NCI-H460 (cell line): Measurements from ENCODE around the gene SYMPK. TPM values are rescaled to one million over a fixed set of nuclear protein-coding genes. Genes with fewer than 3 reads are reported as not detected.
A peak's percentile ranks its signal among the peaks of the same experiment; 100 is the strongest.
"Not testable (repeated sequence)": the region's sequence is repeated elsewhere in the genome, so short reads cannot be mapped to it uniquely, and the experiment has no call there.

Experiments
- DNase-seq: peaks from one replicate; pipeline ENCODE4 v3.0.0-alpha.2; 2016; ENCODE audit warnings: low read depth; ENCODE audit errors: extremely low read depth
- total RNA-seq: library from RNA; depleted of rRNA; stranded (reverse); fragments of >200 nt; shearing (Covaris generic); gene quantifications from 2 replicates; pipeline ENCODE4 v1.2.3, GENCODE V29; 2014

The SYMPK gene
- total RNA-seq, 1 experiment from 2014 or later = 26.6 TPM

DNA sequence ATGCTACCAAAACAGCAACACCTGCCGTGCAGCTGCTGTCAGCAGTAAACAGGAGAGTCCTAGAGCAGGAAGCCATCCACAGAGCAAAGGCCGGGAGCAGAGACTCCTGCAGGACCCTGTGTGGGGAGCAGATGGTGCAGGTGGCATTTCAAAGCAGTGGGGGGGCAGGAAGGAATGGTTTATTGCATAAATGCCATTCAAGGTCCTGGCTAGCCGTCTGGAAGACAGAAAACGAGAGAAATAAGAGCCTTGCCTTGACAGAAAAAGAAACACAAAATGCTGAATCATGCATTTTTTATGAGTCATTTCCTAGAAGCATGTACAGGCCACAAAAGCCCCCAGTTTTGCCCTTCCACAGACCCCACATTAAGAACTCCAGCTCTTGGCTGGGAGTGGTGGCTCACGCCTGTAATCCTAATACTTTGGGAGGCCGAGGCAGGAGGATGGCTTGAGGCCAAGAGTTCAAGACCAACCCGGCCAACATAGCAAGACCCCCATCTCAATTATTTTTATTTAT lies 53.2 kb downstream of the SYMPK start:
- DNase-seq = no peak

DNA sequence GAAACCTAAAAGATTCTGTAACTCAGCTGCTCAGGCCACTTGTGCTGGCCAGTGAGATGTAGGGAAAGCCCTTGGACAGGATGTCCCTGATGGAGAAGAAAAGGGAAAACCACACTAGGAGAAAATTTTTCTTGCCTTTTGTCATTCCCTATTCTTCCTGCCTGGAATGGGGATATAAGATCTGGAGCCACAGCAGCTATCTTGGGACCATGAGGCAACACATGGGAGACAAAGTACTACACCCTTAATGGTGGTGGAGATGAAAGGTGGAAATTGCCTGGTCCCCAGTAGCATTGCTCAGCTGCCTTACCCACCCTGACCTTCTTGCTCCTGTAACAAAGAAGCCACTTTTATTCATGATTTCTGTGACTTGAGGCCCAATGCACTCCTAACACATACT lies 57.2 kb downstream of the SYMPK start:
- DNase-seq = no peak

DNA sequence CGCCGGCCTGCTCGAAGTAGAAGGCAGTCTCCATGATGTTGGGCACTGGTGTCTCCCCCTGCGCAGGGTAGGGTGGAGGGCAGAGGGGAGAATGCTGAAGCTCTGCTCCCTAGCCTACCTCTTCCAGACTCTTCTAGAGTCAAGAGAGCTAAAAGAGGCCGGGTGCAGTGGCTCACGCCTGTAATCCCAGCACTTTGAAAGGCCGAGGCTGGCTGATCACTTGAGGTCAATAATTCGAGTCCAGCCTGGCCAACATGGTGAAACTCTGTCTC lies 58.1 kb downstream of the SYMPK start:
- DNase-seq = no peak

DNA sequence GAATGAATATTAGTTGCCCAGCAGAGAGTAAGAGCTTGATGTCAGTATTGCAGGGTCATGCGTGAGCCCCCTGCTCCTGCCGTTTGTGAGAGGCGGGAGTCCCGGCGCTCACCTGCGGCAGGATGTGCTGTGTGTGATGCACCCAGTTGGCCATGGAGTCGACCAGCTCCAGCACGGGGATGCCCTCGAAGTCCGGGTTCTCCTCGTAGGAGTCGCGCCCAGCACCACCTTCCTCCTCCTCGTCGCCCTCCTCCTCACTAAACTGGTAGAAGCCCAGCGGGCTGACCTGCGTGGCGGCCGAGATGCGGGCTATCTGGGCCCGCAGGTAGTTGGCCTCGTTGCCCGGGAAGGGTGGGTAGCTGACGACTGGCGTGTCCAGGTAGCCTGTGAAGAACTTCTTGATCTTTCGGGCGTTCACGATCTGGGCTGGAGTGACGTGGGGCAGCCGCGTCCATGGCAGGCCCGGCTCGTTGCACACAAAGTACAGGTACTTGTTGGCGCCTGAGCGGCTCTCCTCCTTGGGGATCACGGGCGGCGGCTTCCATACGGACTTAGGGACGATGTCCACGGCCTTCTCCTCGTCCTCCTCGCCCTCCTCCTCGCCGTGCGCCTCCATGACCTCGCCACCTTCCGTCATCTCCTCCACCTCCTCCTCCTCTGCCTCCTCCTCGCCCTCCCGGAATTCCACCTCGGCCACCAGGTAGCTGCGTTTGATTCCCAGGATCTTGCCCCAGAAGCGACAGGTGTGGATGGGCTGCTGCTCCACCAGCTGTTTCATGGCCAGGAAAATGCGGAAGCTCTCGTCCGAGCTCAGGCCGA lies 58.6 kb downstream of the SYMPK start:
- no peak for DNase-seq

DNA sequence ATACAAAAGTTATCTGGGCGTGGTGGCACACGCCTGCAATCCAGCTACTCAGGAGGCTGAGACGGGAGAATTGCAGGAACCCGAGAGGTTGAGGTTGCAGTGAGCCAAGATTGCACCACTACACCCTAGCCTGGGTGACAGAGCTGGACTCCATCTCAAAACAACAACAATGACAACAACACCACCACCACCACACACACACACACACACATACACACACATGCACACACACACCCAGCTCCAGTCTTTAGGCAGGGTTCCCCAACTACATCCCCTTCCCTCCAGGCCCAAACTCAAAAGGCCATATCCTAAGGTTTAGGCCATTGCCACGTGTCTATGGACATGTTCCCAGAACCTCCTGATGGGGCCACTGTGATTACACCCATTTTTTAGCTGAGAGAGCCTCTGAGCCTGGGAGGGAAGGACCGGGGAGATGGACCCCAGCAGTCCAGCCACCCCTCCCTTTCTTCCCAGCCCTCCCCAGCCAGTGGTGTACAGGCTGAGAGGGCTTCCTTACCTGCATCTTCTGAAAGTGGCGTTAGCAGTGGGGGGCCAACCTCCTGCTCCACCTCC lies 61.3 kb downstream of the SYMPK start:
- DNase-seq = no peak

DNA sequence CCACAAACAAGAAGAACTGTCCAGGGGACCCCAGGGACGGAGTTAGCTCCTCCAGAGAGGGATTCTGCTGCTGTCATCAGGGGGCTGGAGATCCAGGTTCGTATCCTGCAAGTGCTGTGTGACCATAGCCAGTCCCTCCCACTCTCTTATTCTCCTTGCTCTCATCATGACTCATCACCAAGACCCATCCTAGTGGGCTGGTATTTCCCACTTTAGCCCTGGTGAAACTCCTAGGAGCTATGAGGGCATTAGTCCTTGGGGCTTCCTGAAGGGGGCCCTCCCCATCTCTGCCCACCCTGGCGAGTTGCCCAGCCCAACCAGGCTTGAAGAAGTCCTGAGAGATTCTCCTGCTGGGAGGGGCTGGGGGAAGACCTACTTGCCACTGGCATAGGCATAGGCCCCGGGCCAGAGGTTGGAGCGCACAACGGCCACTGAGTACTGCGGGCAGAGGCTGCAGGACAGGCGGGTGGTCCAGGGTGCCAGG lies 62.8 kb downstream of the SYMPK start:
- no peak for DNase-seq

DNA sequence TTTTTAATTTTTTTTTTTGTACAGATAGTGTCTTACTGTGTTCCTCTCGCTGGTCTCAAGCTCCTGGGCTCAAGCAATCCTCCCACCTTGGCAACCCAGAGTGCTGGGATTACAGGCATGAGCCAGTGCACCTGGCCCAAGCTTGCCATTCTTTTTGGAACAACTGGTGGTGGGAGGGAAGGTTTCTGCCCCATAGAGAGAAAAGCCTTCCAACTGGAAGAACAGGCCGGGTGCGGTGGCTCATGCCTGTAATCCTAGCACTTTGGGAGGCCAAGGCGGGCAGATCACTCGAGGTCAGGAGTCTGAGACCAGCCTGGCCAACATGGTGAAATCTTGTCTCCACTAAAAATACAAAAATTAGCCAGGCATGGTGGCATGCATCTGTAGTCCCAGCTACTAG lies 63.4 kb downstream of the SYMPK start:
- not testable (repeated sequence) for DNase-seq

DNA sequence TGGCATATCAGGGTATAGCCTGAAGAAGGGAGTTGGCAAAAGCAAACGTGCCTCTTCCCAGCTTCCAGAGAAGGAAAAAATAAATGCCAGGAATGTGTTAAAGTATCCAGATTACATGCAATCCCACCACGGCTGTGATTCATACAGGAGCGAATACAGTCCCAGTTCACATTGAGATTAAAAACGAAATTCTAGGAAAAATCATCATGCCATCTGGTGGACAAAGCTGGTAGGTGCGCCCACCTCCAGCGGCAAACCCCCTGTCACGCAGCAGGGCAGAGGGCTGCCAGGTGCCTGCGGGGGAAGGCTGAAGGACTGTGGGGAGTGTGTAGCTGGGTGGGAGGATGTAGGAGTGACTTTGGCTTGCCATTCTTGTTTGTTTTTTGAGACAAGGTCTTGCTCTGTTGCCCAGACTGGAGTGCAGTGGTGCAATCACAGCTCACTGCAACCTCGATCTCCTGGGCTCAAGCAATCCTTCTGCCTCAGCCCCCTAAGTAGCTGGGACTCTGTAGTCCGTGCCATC lies 63.9 kb downstream of the SYMPK start:
- peak; percentile 17 for DNase-seq

DNA sequence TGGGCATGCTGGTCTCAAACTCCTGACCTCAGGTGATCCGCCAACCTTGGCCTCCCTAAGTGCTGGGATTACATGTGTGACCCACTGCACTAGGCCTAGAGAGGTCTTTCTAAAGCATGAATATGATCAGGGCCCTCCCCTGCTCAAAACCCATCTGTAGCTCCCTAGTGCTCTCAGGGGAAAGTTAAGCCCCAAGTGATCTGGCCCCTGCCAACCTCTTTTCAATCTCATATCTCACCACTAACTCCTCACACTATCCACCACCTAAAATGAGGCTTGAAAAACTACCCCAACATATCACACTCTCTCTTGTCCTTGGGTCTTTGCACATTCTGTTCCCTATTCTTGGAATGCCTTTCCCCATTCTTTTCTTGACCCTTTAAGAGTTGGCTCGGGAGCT lies 68.3 kb downstream of the SYMPK start:
- DNase-seq = no peak

DNA sequence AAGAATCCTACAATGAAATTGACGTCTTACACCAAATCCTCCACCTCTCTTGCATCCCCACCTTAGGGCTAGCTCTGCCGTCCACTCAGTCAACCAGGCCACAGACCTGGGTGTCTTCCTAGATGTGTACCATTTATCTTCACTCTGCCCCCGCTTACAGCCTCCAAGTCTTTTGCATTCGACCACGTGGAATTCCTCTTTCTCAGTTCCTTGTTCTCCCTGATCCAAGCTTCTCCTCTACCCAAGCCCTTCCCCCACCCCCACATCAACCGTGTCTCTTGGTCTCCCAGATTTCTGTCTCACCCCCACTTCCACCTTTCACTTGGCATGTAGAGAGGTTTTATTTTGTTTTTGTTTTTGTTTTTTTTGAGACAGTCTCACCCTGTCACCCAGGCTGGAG lies 69.1 kb downstream of the SYMPK start:
- no peak for DNase-seq

DNA sequence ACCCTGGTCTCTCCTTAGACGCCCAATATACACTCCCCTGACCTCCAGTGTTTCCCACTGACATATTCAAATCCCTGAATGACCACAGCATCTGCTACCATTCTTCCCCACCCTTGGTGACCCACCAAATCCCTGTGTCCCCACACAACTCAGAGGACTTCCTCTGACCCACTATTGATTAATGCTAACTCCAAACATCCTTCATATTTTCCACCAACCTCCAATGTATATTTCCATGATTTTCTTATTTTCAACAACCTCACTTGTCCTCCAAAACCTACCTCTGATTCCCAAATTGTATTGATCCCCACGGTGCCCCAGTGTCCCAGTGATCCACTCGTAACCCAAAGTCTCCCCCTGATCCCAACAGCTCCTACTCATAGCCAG lies 69.8 kb downstream of the SYMPK start:
- DNase-seq = no peak

DNA sequence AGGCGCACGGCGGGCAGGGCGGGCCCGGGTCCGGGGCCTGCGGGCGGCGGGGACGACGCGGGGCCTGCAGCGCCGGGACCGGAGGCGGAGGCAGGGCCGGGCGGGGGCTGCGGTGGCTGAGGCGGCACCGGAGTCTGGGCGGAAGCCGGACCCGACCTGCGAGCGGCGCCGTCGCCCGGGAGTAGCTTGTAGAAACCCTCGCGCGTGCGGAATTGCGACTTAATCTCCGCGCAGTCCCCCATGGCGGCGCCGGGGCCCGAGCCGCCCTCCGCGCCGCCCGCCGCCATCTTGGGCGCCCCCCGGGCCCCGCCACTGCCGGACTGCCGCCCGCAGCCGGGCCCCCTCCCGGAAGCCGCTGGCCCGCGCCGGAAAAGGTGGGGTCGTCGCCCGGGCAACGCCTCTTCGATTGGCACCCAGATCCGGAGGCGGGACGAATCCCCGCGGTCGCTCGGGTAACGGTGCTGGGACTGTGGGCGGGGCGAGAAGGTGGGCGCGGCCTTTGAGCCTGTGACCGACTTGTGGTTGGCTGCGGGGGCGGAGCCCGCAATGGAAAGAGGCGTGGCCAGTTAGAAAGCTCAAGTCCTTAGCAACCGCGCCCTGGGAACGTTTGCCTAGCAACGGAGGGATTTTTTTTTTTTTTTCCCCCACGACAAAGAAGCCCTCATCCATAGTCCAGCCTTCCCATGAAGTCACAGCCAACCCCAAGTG lies 70.3 kb downstream of the SYMPK start, which contains the start of gene DMWD:
Gene DMWD (minus strand): TSS at position 376 of the 708 bp plus-strand sequence. CDS start 89 bp downstream, at position 287.
- DNase-seq = peak; percentile 96

DNA sequence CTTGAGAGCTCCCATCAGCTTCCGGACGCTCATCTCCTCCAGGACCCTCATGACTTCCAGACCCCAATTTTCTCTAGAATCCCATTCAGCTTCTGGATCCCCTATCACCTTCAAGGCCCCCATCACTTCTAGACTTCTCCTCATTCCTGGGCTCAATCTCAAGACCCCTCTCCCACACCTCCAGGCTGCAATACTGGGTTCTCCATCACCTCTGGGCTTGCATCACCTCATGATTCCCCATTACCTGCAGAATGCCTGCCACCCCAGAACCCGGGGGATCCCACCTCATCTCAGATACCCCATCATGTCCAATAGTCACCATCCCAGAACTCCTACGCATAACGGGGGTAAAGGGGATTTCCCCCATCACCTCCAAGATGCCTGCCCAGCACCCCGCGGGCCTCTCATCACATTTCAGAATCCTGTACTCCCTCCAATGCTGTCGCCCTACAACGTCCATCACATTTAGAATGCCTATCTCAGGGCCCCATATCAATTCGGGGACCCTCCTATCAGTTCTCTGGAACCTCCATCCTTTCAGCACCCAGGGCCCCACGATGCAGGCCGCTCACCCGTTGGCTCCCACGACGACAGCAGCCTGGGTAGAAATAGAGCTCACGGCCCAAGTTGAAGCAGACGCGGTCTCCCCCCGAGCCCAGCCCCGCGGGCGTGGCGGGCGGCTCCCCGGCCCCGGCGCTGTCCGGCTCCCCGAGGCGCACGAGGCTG lies 71.0 kb downstream of the SYMPK start:
- DNase-seq = no peak

DNA sequence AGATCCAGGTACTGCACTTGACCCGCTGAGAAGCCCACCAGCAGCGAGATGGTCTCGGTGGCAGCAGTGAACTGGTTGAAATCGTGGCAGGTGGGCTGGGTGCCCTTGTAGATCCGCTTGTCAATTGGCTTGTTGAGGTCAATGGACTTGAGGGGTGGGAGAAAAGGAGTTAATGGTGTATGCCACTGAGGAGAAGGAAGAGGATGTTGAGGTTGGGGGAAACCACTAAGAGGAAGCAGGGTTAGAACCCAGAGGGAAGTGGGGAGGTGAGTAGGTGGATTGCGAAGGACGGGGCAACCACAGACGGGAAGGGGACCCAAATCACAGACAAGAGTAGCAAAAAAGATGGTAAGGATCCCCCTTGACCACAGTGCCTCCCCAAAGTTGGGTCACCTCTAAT lies 72.0 kb downstream of the SYMPK start:
- no peak for DNase-seq

DNA sequence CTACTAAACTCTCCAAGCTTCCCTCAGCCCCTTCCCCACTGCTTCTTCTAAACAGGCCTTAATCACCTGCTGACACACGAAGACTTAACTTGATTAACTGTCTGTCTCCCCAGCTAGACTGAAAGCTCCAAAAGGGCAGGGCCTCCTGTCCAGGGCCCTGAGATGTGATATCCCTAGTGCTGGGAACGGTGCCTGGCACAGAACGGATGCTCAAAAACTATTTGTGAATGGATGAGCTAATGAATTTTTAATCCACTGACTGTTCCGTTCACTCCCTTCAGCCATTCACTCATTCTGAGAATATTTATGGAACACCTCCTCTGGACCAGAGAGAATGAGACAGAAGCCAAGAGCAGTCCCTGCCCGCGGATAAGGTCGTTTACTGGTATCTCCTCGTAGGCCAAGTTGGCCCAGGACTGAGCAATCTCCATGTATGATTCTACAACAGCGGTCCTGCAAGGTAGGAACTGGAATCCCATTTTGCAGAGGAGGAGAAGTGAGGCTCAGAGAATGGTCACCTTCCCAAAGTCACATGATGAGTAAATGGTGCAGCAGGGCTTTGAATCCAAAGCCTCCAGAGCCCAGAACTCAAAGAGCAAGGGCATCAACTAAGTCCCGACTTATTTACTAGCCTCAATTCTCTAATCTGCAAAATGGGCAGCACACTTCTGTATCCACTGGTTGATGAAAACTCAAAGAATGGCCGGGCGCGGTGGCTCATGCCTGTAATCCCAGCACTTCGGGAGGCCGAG lies 73.7 kb downstream of the SYMPK start:
- DNase-seq = no peak

DNA sequence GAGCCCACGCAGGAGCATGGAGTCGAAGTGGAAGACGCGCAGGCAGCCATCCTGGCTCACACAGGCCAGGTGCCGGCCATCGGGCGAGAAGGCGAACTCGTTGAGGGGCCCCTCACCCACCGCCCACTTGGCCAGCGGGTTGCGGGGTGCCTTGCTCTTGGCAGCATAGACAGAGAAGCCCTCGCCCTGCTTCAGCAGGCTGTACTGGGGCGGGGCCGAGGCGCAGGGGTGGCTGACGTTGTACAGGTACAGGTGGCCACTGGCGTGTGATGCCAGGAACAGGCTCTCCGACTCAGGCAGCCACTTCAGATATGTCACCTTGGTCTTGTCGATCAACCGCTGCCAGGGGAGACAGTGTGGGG lies 76.4 kb downstream of the SYMPK start:
- no peak for DNase-seq

DNA sequence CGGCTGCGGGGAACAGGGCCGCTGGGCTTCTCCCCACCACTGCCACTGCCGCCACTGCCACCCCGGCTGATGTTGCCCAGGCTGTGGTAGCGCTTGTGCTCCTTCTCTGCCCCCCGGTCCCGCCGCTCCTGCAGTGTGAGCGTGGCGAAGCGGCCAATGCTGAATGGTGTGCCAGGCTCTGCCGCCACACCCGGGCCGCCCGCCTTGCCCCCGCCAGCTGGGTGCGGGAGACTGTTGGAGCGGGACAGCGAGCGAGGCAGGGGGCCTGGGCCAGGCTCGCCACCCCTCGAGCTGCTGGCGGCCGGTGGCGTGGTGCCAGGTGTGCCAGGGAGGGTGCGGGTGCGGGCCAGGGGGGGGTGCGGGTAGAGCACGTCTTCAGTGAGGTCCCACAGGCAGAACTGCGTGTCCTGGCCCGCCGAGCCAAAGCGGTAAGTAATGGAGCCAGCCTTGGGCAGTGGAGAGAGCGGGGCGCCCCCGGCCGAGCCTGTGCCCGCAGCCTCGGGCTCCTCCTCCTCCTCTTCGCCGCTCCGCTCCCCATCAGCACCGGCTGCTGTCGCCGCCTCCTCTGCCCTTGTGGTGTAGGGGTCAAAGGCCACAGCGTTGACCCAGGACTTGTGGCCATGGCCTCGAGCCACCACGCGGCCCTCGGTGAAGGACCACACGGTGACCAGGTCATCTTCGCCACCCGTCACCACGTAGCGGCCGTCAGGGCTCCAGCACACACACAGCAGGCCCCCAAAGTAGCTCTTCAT lies 77.0 kb downstream of the SYMPK start:
- no peak for DNase-seq

DNA sequence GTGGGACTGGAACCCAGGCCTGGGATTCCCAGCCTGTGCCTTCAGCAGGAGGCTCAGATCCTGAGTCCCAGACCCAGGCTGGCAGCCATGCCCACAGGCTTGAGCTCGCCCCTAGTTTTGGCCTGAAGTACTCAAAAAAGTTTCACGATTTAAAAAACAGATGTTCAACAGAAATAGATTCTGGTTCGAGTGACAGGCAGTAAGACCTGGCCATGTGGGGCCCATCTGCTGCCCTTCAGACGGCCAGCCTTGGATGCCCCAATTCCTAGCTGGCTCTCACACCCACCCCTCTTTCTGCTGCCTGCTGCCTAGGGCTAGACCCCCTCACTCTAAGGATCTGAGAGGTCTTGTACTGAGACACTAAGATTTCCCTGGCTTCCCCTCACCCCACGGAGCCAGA lies 77.8 kb downstream of the SYMPK start:
- DNase-seq = no peak

DNA sequence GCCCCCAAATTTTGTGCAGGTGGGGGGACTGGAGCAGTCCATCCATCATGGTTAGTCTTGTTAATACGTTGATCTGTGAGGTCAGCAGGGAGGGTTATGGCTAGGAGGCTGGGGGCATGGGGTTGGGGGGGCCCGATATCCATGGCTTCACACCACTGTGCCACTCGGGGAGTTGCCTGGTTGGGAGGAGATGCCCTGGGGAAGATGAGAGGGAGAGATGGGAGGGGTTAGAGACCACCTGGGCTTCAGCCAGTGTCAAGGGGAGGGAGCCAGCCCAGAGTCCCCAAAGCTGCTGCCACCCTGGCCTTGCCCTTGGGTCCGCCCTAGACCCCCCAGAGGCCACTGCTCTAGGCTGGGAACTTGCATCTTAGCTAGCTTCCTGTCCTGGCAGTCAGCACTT lies 78.9 kb downstream of the SYMPK start:
- no peak for DNase-seq
